Gastroesophageal sphincter (tissue), 4 donors: Measurements from ENCODE around the gene SLC44A1. TPM values are rescaled to one million over a fixed set of nuclear protein-coding genes. Genes with fewer than 3 reads are reported as not detected.

Source experiments
- ATAC-seq: fragments of 150-250 bp; one replicate; pipeline ENCODE4 v1.9.1; 2016; ENCODE audit warnings: mild to moderate bottlenecking, moderate library complexity
- H3K27ac ChIP-seq, 4 donors: fragments of 200-600 bp; sonication (generic) in 3 of 4; 1 replicate in 3 of 4; 2 replicates in 1 of 4; pipeline ENCODE4 v1.5.1; 2016 to 2019
- H3K27me3 ChIP-seq: fragments of 200-600 bp; sonication (generic); one replicate; pipeline ENCODE4 v1.5.1; 2019
- H3K36me3 ChIP-seq, 2 donors: fragments of 200-600 bp; sonication (generic); one replicate each; pipeline ENCODE4 v1.5.1; 2019; ENCODE audit warnings: control low read depth in 1 of 2
- H3K4me1 ChIP-seq, 3 donors: fragments of 200-600 bp; sonication (generic); 1 replicate in 2 of 3; 2 replicates in 1 of 3; pipeline ENCODE4 v1.5.1; 2016 to 2019; ENCODE audit warnings: control low read depth in 2 of 3
- H3K4me3 ChIP-seq, 2 donors: fragments of 200-600 bp; sonication (generic); one replicate each; pipeline ENCODE4 v1.5.1; 2019; ENCODE audit warnings: mild to moderate bottlenecking in 1 of 2, moderate library complexity in 1 of 2
- H3K9me3 ChIP-seq, 3 donors: fragments of 200-600 bp; sonication (generic); one replicate each; pipeline ENCODE4 v1.5.1; 2017 to 2019; ENCODE audit warnings: control low read depth in 2 of 3
- EP300 ChIP-seq: sonication (generic); formaldehyde crosslinking; IDR thresholded peaks from one replicate; pipeline ENCODE4 v1.6.1; 2017; ENCODE audit warnings: antibody characterized with exemption, mild to moderate bottlenecking
- POLR2A ChIP-seq, 2 donors: fragments of 450-650 bp; IDR thresholded peaks; one replicate each; pipeline ENCODE4 v1.6.1; 2017; ENCODE audit warnings: antibody characterized with exemption in 2 of 2, mild to moderate bottlenecking in 2 of 2, moderate library complexity in 1 of 2
- POLR2AphosphoS5 ChIP-seq: sonication (generic); formaldehyde crosslinking; IDR thresholded peaks from one replicate; pipeline ENCODE4 v1.6.1; 2017; ENCODE audit warnings: antibody characterized with exemption
- WGBS, 2 donors: methylation state at CpG; one replicate each; pipeline ENCODE4 v1.1.5; 2018; ENCODE audit warnings: low coverage in 1 of 2; 5-methylcytosine and 5-hydroxymethylcytosine counted together
- total RNA-seq, 4 donors: library from RNA; depleted of rRNA; stranded (reverse); fragments of >200 nt; gene quantifications; one replicate each; pipeline ENCODE4 v1.1.0, GENCODE V29; 2016
- TF ChIP-seq, protein P1 (sequence below), 4 experiments: fragments of 200-600 bp in 2 of 4; fragments of 450-650 bp in 2 of 4; sonication (generic) in 1 of 4; IDR thresholded peaks; one replicate each; pipeline ENCODE4 v1.5.1; 2017 to 2019; ENCODE audit warnings: antibody characterized with exemption in 4 of 4, mild to moderate bottlenecking in 2 of 4, moderate library complexity in 2 of 4

SLC44A1 gene
- total RNA-seq, 4 donors from 2014 or later = 27.9 to 49.1 (median 30.6) TPM

- no peak overlapping the region for H3K27ac ChIP-seq
These were observed 47.5 kb downstream of the SLC44A1 start for GRCh38 chr9:105291938-105292337.

GRCh38 chr9:105293408-105293807, 49.0 kb downstream of the SLC44A1 start:
- ATAC-seq = no peak

More at GRCh38 chr9:105291938-105292337, 47.5 kb downstream of the SLC44A1 start:
- Histone ChIP-seq H3K4me3 (no peak overlapping the region), H3K4me1 (peaks cover 0 to 27% (median 4%) of the 10 kb centered on the region in 3 donors), H3K9me3 (no peaks in the 10 kb centered on the region), H3K36me3 (no peaks in the 10 kb centered on the region), H3K27me3 (no peaks in the 10 kb centered on the region)
- no peak for ATAC-seq
- 23 to 73% methylated on average over 2 of the region's 2 CpGs for WGBS, 2 donors
- TF ChIP-seq EP300 (no peak), POLR2AphosphoS5 (no peak)

DNA sequence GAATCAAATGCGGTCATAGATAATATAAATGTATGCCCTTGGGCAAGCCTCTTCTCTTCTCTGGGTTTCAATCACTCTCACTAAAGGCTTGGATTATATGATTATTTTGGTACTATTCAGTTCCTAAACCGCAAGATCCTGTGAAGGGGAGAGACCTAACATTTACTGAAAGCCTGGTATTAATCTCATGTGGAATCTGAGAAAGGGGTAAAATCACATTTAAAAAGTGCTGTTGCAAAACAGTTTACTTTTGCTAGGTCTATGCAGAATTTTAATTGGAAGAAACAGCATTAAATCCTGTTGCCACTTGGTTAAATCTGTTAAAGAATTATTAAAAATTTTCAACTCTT, 50.7 kb downstream of the SLC44A1 start:
- H3K4me1 ChIP-seq = peaks cover 0 to 33% (median 7%) of the 10 kb centered on the region in 3 donors
- no peak overlapping the region for H3K27ac ChIP-seq
- 91 to 94% methylated on average over 2 of the region's 2 CpGs for WGBS, 2 donors
- no peaks in the 10 kb centered on the region for H3K27me3 ChIP-seq
- no peak overlapping the region for H3K4me3 ChIP-seq
- no peaks in the 10 kb centered on the region for H3K9me3 ChIP-seq
- TF ChIP-seq POLR2AphosphoS5 (no peak), EP300 (no peak), POLR2A (IDR thresholded peaks at IDR 0.05) (no peak)
- TF ChIP-seq, protein P1, sequence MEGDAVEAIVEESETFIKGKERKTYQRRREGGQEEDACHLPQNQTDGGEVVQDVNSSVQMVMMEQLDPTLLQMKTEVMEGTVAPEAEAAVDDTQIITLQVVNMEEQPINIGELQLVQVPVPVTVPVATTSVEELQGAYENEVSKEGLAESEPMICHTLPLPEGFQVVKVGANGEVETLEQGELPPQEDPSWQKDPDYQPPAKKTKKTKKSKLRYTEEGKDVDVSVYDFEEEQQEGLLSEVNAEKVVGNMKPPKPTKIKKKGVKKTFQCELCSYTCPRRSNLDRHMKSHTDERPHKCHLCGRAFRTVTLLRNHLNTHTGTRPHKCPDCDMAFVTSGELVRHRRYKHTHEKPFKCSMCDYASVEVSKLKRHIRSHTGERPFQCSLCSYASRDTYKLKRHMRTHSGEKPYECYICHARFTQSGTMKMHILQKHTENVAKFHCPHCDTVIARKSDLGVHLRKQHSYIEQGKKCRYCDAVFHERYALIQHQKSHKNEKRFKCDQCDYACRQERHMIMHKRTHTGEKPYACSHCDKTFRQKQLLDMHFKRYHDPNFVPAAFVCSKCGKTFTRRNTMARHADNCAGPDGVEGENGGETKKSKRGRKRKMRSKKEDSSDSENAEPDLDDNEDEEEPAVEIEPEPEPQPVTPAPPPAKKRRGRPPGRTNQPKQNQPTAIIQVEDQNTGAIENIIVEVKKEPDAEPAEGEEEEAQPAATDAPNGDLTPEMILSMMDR (IDR thresholded peaks at IDR 0.05) = no peak
- peaks cover 0 to 11% of the 10 kb centered on the region in 2 donors for H3K36me3 ChIP-seq
- ATAC-seq = no peak

More at GRCh38 chr9:105293408-105293807, 49.0 kb downstream of the SLC44A1 start:
- TF ChIP-seq EP300 = no peak
- no peak for TF ChIP-seq POLR2A (IDR thresholded peaks at IDR 0.05)
- no peak for TF ChIP-seq POLR2AphosphoS5
- TF ChIP-seq, protein P1 (IDR thresholded peaks at IDR 0.05) = no peak
- peaks cover 0 to 33% (median 7%) of the 10 kb centered on the region in 3 donors for H3K4me1 ChIP-seq
- H3K27me3 ChIP-seq = no peaks in the 10 kb centered on the region
- H3K36me3 ChIP-seq = no peaks in the 10 kb centered on the region
- H3K9me3 ChIP-seq = no peaks in the 10 kb centered on the region
- no peak overlapping the region for H3K4me3 ChIP-seq
- no peak overlapping the region for H3K27ac ChIP-seq
- WGBS, 2 donors = 89 to 95% methylated on average over 3 of the region's 3 CpGs

GRCh38 chr9:105295986-105296385, 51.5 kb downstream of the SLC44A1 start:
- Histone ChIP-seq H3K27me3 (no peaks in the 10 kb centered on the region), H3K36me3 (peaks cover 0 to 19% of the 10 kb centered on the region in 2 donors), H3K4me1 (peaks cover 0 to 28% (median 7%) of the 10 kb centered on the region in 3 donors), H3K4me3 (no peak overlapping the region), H3K27ac (peak overlapping the region in 2 of 4 donors; percentile 7 to 38), H3K9me3 (no peaks in the 10 kb centered on the region)
- WGBS, 2 donors = 68 to 85% methylated on average over 4 of the region's 4 CpGs
- TF ChIP-seq POLR2A (IDR thresholded peaks at IDR 0.05) = no peak
- no peak for TF ChIP-seq POLR2AphosphoS5
- TF ChIP-seq, protein P1 (IDR thresholded peaks at IDR 0.05) = no peak
- no peak for TF ChIP-seq EP300
- no peak for ATAC-seq

DNA sequence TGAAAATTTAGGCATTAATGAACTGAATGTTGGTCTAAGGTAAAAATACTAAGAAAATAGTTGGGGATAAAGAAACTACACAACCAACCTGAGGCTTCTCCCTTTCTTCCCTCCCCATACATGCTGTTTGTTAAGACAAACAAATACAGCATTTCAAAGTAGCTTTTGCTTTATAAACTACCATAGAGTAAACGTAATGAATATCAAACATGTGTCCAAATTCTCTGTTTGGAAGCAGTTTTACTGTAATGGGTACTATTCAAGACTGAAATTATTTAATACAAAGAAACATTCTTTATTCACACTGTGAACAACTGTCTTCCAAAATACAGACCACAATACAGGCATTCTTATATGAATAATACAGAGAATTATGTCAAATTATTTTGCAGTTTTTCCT, 52.0 kb downstream of the SLC44A1 start:
- Histone ChIP-seq H3K4me3 (no peak overlapping the region), H3K27ac (peak overlapping the region in 3 of 4 donors; percentile 7 to 38 (median 38)), H3K9me3 (no peaks in the 10 kb centered on the region), H3K27me3 (no peaks in the 10 kb centered on the region), H3K36me3 (peaks cover 0 to 21% of the 10 kb centered on the region in 2 donors), H3K4me1 (peaks cover 0 to 24% (median 7%) of the 10 kb centered on the region in 3 donors)
- WGBS, 2 donors = 60 to 75% methylated on average over 1 of the region's 1 CpG
- ATAC-seq = no peak
- TF ChIP-seq EP300 = no peak
- no peak for TF ChIP-seq POLR2AphosphoS5
- TF ChIP-seq, protein P1 (IDR thresholded peaks at IDR 0.05) = no peak
- no peak for TF ChIP-seq POLR2A (IDR thresholded peaks at IDR 0.05)
